Subcutaneous adipose tissue (tissue), 4 donors: Measurements from ENCODE around the gene IZUMO1. TPM values are rescaled to one million over a fixed set of nuclear protein-coding genes. Genes with fewer than 3 reads are reported as not detected.

Experiments
- CTCF ChIP-seq: fragments of 450-650 bp; IDR thresholded peaks from one replicate; pipeline ENCODE4 v1.5.1; 2016; ENCODE audit warnings: low read depth, mild to moderate bottlenecking, control low read depth, antibody characterized with exemption, moderate library complexity
- total RNA-seq, 4 donors: library from RNA; depleted of rRNA; stranded (reverse); fragments of >200 nt; gene quantifications; one replicate each; pipeline ENCODE4 v1.1.0, GENCODE V29; 2016

Gene IZUMO1
- total RNA-seq, 4 donors from 2014 or later = 0.75 TPM; not detected in 3

- no peak for TF ChIP-seq CTCF
Observed at GRCh38 chr19:48745208-48745995, 1.3 kb downstream of the IZUMO1 start.

GRCh38 chr19:48742096-48742495, 4.6 kb downstream of the IZUMO1 start:
- no peak for TF ChIP-seq CTCF

- no peak for TF ChIP-seq CTCF
Observed at GRCh38 chr19:48741129-48741999, 5.3 kb downstream of the IZUMO1 start.

- TF ChIP-seq CTCF = no peak
Observed at GRCh38 chr19:48740164-48740972, 6.3 kb downstream of the IZUMO1 start, which contains the start of gene RASIP1. Gene RASIP1, minus strand, starts transcription at chr19:48740610. Its CDS starts 328 bp downstream, at chr19:48740282.

GRCh38 chr19:48739404-48740163, 7.1 kb downstream of the IZUMO1 start:
- TF ChIP-seq CTCF = no peak

GRCh38 chr19:48738557-48739403, 7.9 kb downstream of the IZUMO1 start:
- TF ChIP-seq CTCF = no peak
